Muscle layer of colon (tissue), 2 donors: ENCODE results near the gene DEGS2.

Experiments
- H3K27ac ChIP-seq: one replicate; pipeline ENCODE4 v1.7.0; 2013; ENCODE audit warnings: low read depth, mild to moderate bottlenecking, low read length, moderate library complexity
- H3K27me3 ChIP-seq, 2 donors: one replicate each; pipeline ENCODE4 v1.7.0; 2013; ENCODE audit warnings: low read length in 2 of 2, mild to moderate bottlenecking in 2 of 2; ENCODE audit not compliant: insufficient read depth in 2 of 2, control insufficient read depth in 1 of 2
- H3K36me3 ChIP-seq: one replicate; pipeline ENCODE4 v1.7.0; 2013; ENCODE audit warnings: mild to moderate bottlenecking, low read length; ENCODE audit not compliant: insufficient read depth
- H3K4me1 ChIP-seq: one replicate; pipeline ENCODE4 v1.7.0; 2013; ENCODE audit warnings: mild to moderate bottlenecking, low read length; ENCODE audit not compliant: insufficient read depth
- H3K4me3 ChIP-seq, 2 donors: one replicate each; pipeline ENCODE4 v1.7.0; 2013; ENCODE audit warnings: low read length in 2 of 2, low read depth in 1 of 2, mild to moderate bottlenecking in 1 of 2, moderate library complexity in 1 of 2
- H3K9ac ChIP-seq: one replicate; pipeline ENCODE4 v1.7.0; 2013; ENCODE audit warnings: low read length
- H3K9me3 ChIP-seq: one replicate; pipeline ENCODE4 v1.7.0; 2013; ENCODE audit warnings: mild to moderate bottlenecking, low read length
- donor health status: abdominal sarcoma.
- donor health status: Adenocarcinoma of cecum.

Gene DEGS2

DNA sequence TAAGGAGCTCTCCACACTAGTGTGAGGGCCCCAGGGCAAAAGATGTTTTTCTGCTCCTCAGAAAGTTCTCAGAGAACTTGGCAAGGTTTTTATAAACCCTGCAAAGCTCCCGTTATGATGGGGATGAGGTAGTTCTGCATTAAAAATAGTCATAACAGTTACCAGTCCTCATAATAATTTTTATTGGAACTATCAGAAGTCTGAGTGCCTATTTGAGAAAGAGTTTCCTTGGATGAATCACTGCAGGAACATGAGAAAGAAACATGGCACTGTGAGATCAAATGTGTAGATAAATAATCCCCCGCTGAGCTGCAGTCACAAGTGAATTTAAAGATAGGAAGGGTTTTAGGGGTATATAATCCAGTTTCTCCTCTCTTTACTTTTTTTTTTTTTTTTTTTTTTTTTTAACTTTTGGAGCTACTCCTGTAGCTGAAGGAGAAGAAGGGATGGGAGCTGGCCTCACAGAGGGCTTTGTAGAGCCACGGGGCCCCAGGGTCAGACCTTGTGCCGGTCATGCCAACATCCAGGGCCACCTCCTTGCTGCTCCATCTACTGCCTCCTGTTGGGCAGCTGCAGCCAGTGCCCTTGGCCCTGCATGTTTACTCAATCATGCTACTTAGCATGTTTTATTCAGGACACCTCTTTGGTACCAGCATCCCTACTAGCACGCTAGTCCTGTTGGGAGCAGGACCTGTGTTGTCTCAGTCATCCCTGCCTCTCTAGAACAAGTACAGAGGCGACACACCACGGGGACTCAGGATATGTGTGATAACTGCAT is 54.7 kb downstream of the DEGS2 start:
- no peak overlapping the region for H3K9ac ChIP-seq
- no peaks in the 10 kb centered on the region for H3K27me3 ChIP-seq
- H3K4me1 ChIP-seq, result peaks cover 49% of the 10 kb centered on the region
- H3K27ac ChIP-seq, result peak overlapping the region; percentile 48
- peak overlapping the region in 1 of 2 donors; percentile 2 for H3K4me3 ChIP-seq
- H3K36me3 ChIP-seq, result no peaks in the 10 kb centered on the region
- no peaks in the 10 kb centered on the region for H3K9me3 ChIP-seq

DNA sequence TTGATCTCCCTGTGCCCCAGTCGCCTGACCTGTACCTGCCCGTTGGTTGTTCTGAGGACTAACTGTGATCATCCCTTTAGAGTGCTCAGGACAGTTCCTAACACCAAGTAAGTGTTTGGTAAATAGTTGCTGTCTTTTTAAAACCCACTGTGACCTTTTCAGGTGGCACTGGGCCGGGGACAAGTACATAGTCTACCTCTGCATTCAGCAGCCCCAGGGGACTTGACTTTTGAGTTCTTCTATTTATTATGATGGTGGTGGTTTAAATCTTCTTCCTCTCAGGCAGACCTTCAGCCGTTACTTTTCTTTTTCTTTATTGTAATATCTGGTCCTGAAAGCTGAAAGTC is 55.5 kb downstream of the DEGS2 start:
- Histone ChIP-seq H3K36me3 (no peaks in the 10 kb centered on the region), H3K9ac (no peak overlapping the region), H3K4me3 (no peak overlapping the region), H3K27ac (peak overlapping the region; percentile 48), H3K4me1 (peaks cover 49% of the 10 kb centered on the region), H3K27me3 (no peaks in the 10 kb centered on the region), H3K9me3 (no peaks in the 10 kb centered on the region)

DNA sequence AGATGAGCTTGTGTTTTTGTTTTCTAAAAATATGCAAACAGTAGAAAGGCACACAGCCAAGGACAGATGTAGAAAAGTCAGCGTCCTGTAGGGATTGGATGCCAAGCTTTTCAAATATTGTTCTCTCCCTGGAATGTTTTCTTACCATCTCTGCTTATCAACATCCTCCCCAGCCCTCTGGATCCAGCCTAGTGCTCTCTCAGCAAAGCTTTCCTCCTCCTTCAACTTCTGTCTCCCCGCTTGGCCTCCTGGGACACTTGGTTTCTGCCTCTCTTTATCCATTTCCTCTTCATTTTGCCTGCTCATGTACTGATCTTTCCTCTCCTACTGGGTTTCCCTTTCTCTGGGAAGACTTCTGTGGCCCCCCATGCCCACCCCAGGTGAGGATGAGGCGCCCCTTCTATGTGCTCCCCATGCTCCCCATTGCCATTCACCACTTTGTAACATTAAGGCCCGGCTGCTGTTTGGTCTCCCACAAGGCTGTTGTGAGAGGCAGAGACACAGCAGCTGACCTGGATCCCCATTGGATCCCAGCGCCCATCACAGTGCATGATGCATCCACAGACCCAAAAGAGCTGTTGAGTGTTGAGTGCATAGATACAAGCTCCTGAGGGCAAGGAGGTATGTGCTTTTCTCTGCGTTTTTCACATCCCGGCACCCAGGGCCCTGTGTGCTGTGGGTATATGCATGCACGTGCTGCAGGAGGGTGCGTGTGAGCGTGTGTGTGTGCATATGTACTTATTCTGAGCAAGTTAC is 56.0 kb downstream of the DEGS2 start:
- Histone ChIP-seq H3K9ac (no peak overlapping the region), H3K4me1 (peaks cover 44% of the 10 kb centered on the region), H3K4me3 (no peak overlapping the region), H3K36me3 (no peaks in the 10 kb centered on the region), H3K27ac (no peak overlapping the region), H3K9me3 (no peaks in the 10 kb centered on the region), H3K27me3 (no peaks in the 10 kb centered on the region)

DNA sequence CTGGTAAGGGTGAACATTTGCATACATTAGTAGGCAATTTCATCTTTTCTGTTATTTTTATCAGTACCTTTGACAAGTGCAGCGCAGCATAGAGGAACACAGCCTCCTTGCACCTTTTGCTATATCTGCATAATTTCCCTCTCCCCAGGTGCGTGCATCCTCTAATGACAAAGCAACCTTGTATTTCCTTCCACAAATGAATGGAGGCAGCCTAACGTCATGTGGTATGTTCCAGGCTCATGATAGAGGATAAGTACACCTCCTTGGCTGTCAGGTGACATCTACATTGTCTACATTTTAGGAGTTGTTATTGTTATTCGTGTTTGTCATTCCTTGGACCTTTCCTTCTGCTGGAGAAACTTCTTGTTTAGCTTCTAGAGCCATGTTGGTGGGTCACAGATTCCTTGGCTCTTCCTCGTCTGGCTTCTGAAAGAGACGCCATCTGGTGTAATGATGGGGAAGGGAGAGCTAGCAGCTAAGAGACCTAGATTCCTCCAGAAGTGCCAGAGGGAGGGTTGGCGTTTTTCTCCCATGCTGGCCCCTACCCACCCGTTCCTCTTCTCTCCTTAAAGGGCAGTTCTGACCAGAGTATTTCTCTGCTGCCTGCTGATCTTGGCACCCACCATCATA is 57.2 kb downstream of the DEGS2 start:
- peaks cover 37% of the 10 kb centered on the region for H3K4me1 ChIP-seq
- no peak overlapping the region for H3K9ac ChIP-seq
- no peak overlapping the region for H3K4me3 ChIP-seq
- no peaks in the 10 kb centered on the region for H3K36me3 ChIP-seq
- no peak overlapping the region for H3K27ac ChIP-seq
- H3K9me3 ChIP-seq, result no peaks in the 10 kb centered on the region
- no peaks in the 10 kb centered on the region for H3K27me3 ChIP-seq

DNA sequence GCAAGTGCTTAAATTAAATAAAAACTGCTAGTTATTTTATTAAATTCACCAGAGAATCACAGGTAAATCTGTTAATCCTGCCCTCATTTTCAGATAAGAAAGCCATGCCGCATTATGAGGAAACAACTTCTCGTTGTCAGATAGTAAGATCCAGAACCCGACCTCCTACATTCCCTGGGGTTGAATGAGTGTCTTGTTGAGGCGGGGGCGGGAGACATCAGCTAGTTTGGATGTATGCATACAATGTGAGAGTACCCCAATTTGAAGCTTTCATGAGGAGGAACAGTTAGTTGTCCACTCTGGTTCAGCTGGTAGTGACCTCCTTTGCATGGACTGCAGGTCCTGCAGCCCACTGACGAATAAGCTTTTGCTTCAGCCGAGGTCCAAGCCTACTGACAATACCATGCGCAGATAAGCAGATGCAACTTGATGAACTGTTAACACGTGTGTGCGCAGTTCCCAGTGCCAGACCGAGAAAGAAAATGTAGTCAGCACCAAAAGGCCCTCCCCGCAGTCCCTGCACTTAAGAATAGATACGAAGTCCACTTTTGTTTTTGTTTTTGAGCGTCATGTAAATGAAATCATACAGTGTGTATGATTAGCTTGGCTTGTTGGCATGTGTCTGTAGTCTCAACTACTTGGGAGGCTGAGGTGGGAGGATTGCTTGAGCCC is 59.3 kb downstream of the DEGS2 start:
- no peak overlapping the region for H3K27ac ChIP-seq

DNA sequence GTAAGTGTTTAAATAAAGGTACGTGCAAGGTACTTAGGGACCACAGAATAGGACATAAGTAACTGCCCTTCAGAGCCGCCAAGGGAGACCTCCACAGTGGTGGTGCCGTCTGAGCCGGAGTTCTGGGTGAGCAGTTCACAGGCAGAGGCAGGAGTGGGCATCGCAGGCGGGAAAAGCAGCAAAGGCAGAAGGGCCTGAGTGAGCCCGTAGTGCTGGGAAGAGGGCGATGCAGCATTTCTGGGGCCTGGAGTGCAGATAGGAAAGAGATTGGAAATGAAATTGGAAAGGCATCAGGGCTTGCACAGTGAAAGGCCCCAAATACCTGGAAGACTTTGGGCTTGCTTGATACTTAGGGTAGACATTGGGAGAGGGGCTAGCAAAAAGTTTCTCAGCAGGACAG is 61.3 kb downstream of the DEGS2 start:
- no peak overlapping the region for H3K4me3 ChIP-seq
- H3K4me1 ChIP-seq, result peaks cover 6% of the 10 kb centered on the region
- no peaks in the 10 kb centered on the region for H3K27me3 ChIP-seq
- no peaks in the 10 kb centered on the region for H3K36me3 ChIP-seq
- no peak overlapping the region for H3K27ac ChIP-seq
- no peaks in the 10 kb centered on the region for H3K9me3 ChIP-seq
- H3K9ac ChIP-seq, result no peak overlapping the region

More for the DNA sequence above, 59.3 kb downstream of the DEGS2 start:
- no peak overlapping the region for H3K9ac ChIP-seq
- no peaks in the 10 kb centered on the region for H3K9me3 ChIP-seq
- no peaks in the 10 kb centered on the region for H3K27me3 ChIP-seq
- H3K4me1 ChIP-seq, result peaks cover 26% of the 10 kb centered on the region
- no peak overlapping the region for H3K4me3 ChIP-seq
- no peaks in the 10 kb centered on the region for H3K36me3 ChIP-seq

DNA sequence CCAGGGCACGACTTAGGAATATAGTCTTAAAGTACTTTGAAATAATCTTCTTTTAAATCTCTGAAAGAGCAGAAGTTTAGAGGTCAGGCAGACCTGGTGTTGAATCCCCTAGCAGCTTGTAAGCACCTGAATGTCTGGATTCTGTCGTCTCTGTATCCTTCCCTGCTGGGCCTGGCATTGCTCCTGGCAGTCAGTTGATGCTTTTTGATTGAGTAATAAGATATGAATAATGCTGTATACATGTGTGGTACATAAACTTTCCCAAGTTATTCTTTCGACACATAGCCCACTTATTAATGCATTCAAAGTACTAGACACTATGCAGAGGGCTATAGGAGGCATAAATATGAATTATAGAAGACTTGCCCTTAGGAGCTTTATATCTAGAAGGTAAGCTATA is 62.8 kb downstream of the DEGS2 start:
- H3K27me3 ChIP-seq, result no peaks in the 10 kb centered on the region
- no peaks in the 10 kb centered on the region for H3K4me1 ChIP-seq
- H3K4me3 ChIP-seq, result no peak overlapping the region
- H3K9ac ChIP-seq, result no peak overlapping the region
- no peak overlapping the region for H3K27ac ChIP-seq
- no peaks in the 10 kb centered on the region for H3K36me3 ChIP-seq
- H3K9me3 ChIP-seq, result no peaks in the 10 kb centered on the region
